Smooth muscle cell (in vitro differentiated cells): ENCODE data around the gene FABP1. TPM values are rescaled to one million over a fixed set of nuclear protein-coding genes. Genes with fewer than 3 reads are reported as not detected.

Source experiments
- DNase-seq: peaks from one replicate; lab custom pipeline; 2025; ENCODE audit not compliant: unreplicated experiment; lab: John Stamatoyannopoulos, UW
- H2AFZ ChIP-seq: fragments of 200-600 bp; sonication (generic); 2 replicates; pipeline ENCODE4 v1.6.0; 2016; ENCODE audit warnings: antibody characterized with exemption, low read depth, mild to moderate bottlenecking
- H3F3A ChIP-seq: fragments of 200-600 bp; sonication (generic); 2 replicates; pipeline ENCODE4 v1.6.0; 2017; ENCODE audit warnings: antibody characterized with exemption, low read depth
- H3K27ac ChIP-seq: fragments of 200-600 bp; sonication (generic); 2 replicates; pipeline ENCODE4 v1.5.1; 2016; ENCODE audit warnings: low read depth, mild to moderate bottlenecking
- H3K27me3 ChIP-seq: fragments of 200-600 bp; sonication (generic); 2 replicates; pipeline ENCODE4 v1.6.1; 2016; ENCODE audit warnings: low read depth, mild to moderate bottlenecking
- H3K36me3 ChIP-seq: fragments of 200-600 bp; sonication (generic); 2 replicates; pipeline ENCODE4 v1.5.1; 2016; ENCODE audit warnings: low read depth
- H3K4me1 ChIP-seq: fragments of 200-600 bp; sonication (generic); 2 replicates; pipeline ENCODE4 v1.5.1; 2016; ENCODE audit warnings: low read depth
- H3K4me2 ChIP-seq: fragments of 200-600 bp; sonication (generic); 2 replicates; pipeline ENCODE4 v1.6.0; 2016; ENCODE audit warnings: mild to moderate bottlenecking
- H3K4me3 ChIP-seq: fragments of 200-600 bp; sonication (generic); 2 replicates; pipeline ENCODE4 v1.5.1; 2016; ENCODE audit warnings: mild to moderate bottlenecking
- H3K79me2 ChIP-seq: fragments of 200-600 bp; sonication (generic); 2 replicates; pipeline ENCODE4 v1.6.0; 2016; ENCODE audit warnings: low read depth, mild to moderate bottlenecking
- H3K9ac ChIP-seq: fragments of 200-600 bp; sonication (generic); 2 replicates; pipeline ENCODE4 v1.6.0; 2016; ENCODE audit warnings: low read depth
- H3K9me3 ChIP-seq: fragments of 200-600 bp; sonication (generic); replicated peaks from 2 replicates; pipeline ENCODE4 v1.5.1; 2016; ENCODE audit warnings: low read depth
- H4K20me1 ChIP-seq: fragments of 200-600 bp; sonication (generic); 2 replicates; pipeline ENCODE4 v1.6.0; 2016; ENCODE audit warnings: low read depth
- WGBS: methylation state at CpG from one replicate; pipeline ENCODE4 v1.1.7; 2016; ENCODE audit warnings: low lambda C conversion rate; 5-methylcytosine and 5-hydroxymethylcytosine counted together
- polyA plus RNA-seq: library from polyadenylated mRNA; unstranded; fragments of >200 nt; fragmentation: Nextera tagmentation; extraction: Ambion mirVana; gene quantifications from 2 replicates; pipeline ENCODE4 v1.2.1, GENCODE V29; 2016
- total RNA-seq: library from RNA; depleted of rRNA; stranded (reverse); fragments of >200 nt; gene quantifications from 2 replicates; pipeline ENCODE4 v1.2.3, GENCODE V29; 2014
- TF ChIP-seq, protein P1 (sequence below): fragments of 200-600 bp; sonication (generic); IDR thresholded peaks from 2 replicates; pipeline ENCODE4 v1.5.1; 2017; ENCODE audit warnings: borderline replicate concordance, mild to moderate bottlenecking, antibody characterized with exemption; ENCODE audit not compliant: insufficient read depth, poor library complexity, severe bottlenecking

The FABP1 gene
- total and polyA plus RNA-seq, 2 experiments from 2014 or later: 0.42 TPM; not detected in 1

DNA sequence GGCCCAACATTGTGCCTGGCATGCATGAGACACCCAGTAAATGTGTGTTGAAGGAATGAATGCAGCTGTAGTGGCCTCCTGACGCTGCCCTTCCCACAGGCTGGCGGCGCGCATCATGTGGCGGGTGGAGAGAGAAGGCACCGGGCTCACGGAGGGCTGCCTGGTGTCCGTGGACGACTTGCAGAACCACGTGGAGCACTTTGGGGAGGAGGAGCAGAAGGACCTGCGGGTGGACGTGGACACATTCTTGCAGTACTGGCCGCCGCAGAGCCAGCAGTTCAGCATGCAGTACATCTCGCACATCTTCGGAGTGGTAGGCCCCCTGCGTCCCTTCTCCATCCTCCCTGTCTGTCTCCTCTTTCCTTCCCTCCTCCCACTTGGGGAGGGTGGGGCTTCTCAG is 40.1 kb downstream of the FABP1 start:
- Histone ChIP-seq H2AFZ (no peak overlapping the region), H3F3A (no peaks in the 10 kb centered on the region), H3K27me3 (no peaks in the 10 kb centered on the region), H3K9ac (no peak overlapping the region), H3K27ac (no peak overlapping the region), H3K4me1 (no peaks in the 10 kb centered on the region), H3K79me2 (no peaks in the 10 kb centered on the region), H4K20me1 (no peaks in the 10 kb centered on the region), H3K4me2 (no peak overlapping the region), H3K36me3 (no peaks in the 10 kb centered on the region), H3K4me3 (no peak overlapping the region), H3K9me3 (no peaks in the 10 kb centered on the region)
- WGBS: 88% methylated on average over 17 of the region's 17 CpGs
- DNase-seq: no peak
- TF ChIP-seq, protein P1, sequence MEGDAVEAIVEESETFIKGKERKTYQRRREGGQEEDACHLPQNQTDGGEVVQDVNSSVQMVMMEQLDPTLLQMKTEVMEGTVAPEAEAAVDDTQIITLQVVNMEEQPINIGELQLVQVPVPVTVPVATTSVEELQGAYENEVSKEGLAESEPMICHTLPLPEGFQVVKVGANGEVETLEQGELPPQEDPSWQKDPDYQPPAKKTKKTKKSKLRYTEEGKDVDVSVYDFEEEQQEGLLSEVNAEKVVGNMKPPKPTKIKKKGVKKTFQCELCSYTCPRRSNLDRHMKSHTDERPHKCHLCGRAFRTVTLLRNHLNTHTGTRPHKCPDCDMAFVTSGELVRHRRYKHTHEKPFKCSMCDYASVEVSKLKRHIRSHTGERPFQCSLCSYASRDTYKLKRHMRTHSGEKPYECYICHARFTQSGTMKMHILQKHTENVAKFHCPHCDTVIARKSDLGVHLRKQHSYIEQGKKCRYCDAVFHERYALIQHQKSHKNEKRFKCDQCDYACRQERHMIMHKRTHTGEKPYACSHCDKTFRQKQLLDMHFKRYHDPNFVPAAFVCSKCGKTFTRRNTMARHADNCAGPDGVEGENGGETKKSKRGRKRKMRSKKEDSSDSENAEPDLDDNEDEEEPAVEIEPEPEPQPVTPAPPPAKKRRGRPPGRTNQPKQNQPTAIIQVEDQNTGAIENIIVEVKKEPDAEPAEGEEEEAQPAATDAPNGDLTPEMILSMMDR: no peak

DNA sequence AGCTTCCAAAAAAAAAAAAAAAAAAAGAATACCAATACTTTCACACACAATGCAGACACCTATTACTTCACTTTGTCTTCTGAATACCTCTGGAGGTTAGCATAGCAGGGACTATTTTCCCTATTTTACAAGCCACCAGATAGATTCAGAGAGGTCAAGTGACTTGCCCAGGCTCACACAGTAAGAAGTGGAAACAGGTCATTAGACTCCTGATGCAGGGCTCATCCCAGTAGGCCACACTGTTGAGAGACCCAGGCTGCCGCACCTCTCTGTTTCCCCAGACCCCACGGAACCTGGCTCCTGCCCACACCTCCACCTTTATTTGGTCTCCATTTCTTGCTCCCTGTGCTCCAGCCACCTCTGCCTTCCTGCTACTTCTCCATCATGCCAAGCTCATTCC is 40.8 kb downstream of the FABP1 start:
- no peak for DNase-seq
- Histone ChIP-seq H3K4me3 (no peak overlapping the region), H3K27ac (no peak overlapping the region), H4K20me1 (no peaks in the 10 kb centered on the region), H2AFZ (no peak overlapping the region), H3K9ac (no peak overlapping the region), H3F3A (no peaks in the 10 kb centered on the region), H3K4me1 (no peaks in the 10 kb centered on the region), H3K9me3 (no peaks in the 10 kb centered on the region), H3K4me2 (no peak overlapping the region), H3K36me3 (no peaks in the 10 kb centered on the region), H3K79me2 (no peaks in the 10 kb centered on the region), H3K27me3 (no peaks in the 10 kb centered on the region)
- TF ChIP-seq, protein P1: no peak
- WGBS: 100% methylated on average over 2 of the region's 2 CpGs

DNA sequence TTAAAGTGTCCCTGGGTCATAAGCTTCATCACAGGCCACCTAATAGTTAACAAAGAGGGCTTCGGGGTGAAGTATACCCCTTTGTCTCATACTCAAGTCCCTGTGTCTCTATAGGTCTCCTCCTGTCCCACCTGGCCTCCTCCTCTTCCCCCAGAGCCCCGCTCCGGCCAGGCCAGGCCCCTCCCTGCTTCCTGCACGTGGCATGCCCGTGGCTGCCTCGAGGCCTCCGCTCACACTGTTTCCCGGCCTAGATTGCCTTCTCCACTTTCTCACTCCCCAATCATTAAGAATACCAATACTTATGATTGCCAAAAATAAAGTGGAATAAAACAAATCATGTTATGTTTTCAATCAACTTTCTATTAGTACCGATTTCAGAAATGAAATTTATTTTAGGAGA is 41.5 kb downstream of the FABP1 start:
- TF ChIP-seq, protein P1: no peak
- Histone ChIP-seq H3K4me3 (no peak overlapping the region), H3K36me3 (no peaks in the 10 kb centered on the region), H4K20me1 (no peaks in the 10 kb centered on the region), H3K79me2 (no peaks in the 10 kb centered on the region), H3K4me2 (no peak overlapping the region), H3K9ac (no peak overlapping the region), H3K27ac (no peak overlapping the region), H3K9me3 (no peaks in the 10 kb centered on the region), H3K4me1 (no peaks in the 10 kb centered on the region), H3K27me3 (no peaks in the 10 kb centered on the region), H3F3A (no peaks in the 10 kb centered on the region), H2AFZ (no peak overlapping the region)
- DNase-seq: no peak
- WGBS: 81% methylated on average over 9 of the region's 9 CpGs

DNA sequence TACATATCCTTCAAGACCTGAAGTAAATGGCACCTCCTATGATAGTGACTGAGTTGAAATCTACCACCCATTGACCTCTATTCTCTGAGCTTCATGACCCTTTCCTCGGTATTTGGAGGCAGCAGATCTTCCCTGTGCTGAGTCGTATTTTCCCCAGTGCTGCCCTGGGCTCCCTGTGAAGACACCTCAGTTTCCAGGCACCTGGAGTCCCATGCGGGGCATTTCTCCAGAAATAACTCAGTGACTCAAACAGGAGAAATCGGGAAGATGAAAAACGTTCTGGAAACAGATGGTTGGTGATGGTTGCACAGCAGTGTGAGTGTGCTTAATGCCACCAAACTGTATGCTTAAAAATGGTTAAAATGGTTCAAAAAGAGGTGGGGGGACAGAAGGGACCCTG is 42.3 kb downstream of the FABP1 start:
- H2AFZ ChIP-seq: no peak overlapping the region
- no peaks in the 10 kb centered on the region for H3F3A ChIP-seq
- no peaks in the 10 kb centered on the region for H3K36me3 ChIP-seq
- no peak overlapping the region for H3K4me3 ChIP-seq
- WGBS: 86% methylated on average over 5 of the region's 5 CpGs
- no peaks in the 10 kb centered on the region for H3K9me3 ChIP-seq
- DNase-seq: no peak
- H3K4me2 ChIP-seq: no peak overlapping the region
- no peaks in the 10 kb centered on the region for H4K20me1 ChIP-seq
- H3K79me2 ChIP-seq: no peaks in the 10 kb centered on the region
- no peaks in the 10 kb centered on the region for H3K27me3 ChIP-seq
- no peak overlapping the region for H3K27ac ChIP-seq
- no peaks in the 10 kb centered on the region for H3K4me1 ChIP-seq
- H3K9ac ChIP-seq: no peak overlapping the region
- TF ChIP-seq, protein P1: no peak
